Panc1 (cell line): Measurements from ENCODE around the gene COL4A2. TPM values are rescaled to one million over a fixed set of nuclear protein-coding genes. Genes with fewer than 3 reads are reported as not detected.

Experiments
- ATAC-seq: fragments of 200-7000 bp; cut with Tn5 transposase; 2 replicates; pipeline ENCODE4 v1.9.1; 2020; ENCODE audit warnings: mild to moderate bottlenecking, moderate library complexity
- BruUV-seq: library from RNA; stranded (reverse); fragments of 400-500 nt; replicated peaks from 2 replicates; lab custom pipeline; 2021; lab: Mats Ljungman, UMichigan
- CTCF ChIA-PET: fragments of 300-600 bp; sonication (Branson Sonifier 250); formaldehyde crosslinking; loops from one replicate; lab custom pipeline; 2022; ENCODE audit warnings: antibody characterized with exemption; lab: Charles Lee
- POLR2A ChIA-PET: fragments of 300-600 bp; sonication (Branson Sonifier 250); formaldehyde crosslinking; loops from one replicate; lab custom pipeline; 2022; ENCODE audit warnings: antibody characterized with exemption; lab: Charles Lee
- DNase-seq: peaks from one replicate; pipeline ENCODE4 v3.0.0-alpha.2; 2010; ENCODE audit warnings: low read depth, low spot score
- H3K27ac ChIP-seq: 2 replicates; pipeline ENCODE4 v1.5.1; 2011; ENCODE audit warnings: mild to moderate bottlenecking, low read length, inconsistent platforms
- H3K27me3 ChIP-seq: fragments of 200-500 bp; sonication (Bioruptor generic); 2 replicates; pipeline ENCODE4 v1.6.0; 2014; ENCODE audit warnings: low read length, inconsistent platforms; ENCODE audit not compliant: control insufficient read depth, insufficient read depth
- H3K36me3 ChIP-seq: fragments of 200-500 bp; sonication (Bioruptor generic); 2 replicates; pipeline ENCODE4 v1.5.1; 2014; ENCODE audit warnings: inconsistent platforms, mild to moderate bottlenecking, low read length, moderate library complexity; ENCODE audit not compliant: control insufficient read depth, insufficient read depth
- H3K4me1 ChIP-seq: 2 replicates; pipeline ENCODE4 v1.5.1; 2011; ENCODE audit warnings: inconsistent platforms, mild to moderate bottlenecking, low read length, moderate library complexity; ENCODE audit not compliant: control insufficient read depth, insufficient read depth
- H3K4me3 ChIP-seq, 2 experiments: 2 replicates each; pipeline ENCODE4 v1.5.1; 2011 to 2012; ENCODE audit warnings: low read depth in 2 of 2, low read length in 2 of 2, mild to moderate bottlenecking in 2 of 2, inconsistent platforms in 1 of 2, moderate library complexity in 1 of 2
- H3K9me3 ChIP-seq: fragments of 200-500 bp; sonication (Bioruptor generic); 2 replicates; pipeline ENCODE4 v1.5.1; 2014; ENCODE audit warnings: low read depth, mild to moderate bottlenecking, inconsistent platforms, low read length, moderate library complexity; ENCODE audit not compliant: control insufficient read depth, insufficient read depth
- CTCF ChIP-seq: fragments of 450-650 bp; IDR thresholded peaks from 2 replicates; pipeline ENCODE4 v1.5.1; 2017; ENCODE audit warnings: mild to moderate bottlenecking
- POLR2AphosphoS5 ChIP-seq: IDR thresholded peaks from 2 replicates; pipeline ENCODE4 v1.6.1; 2012; ENCODE audit warnings: mild to moderate bottlenecking, low read depth, low read length, moderate library complexity
- REST ChIP-seq, 2 experiments: IDR thresholded peaks; 2 replicates each; pipeline ENCODE4 v1.6.1; 2011 to 2012; ENCODE audit warnings: low read depth in 2 of 2, control low read depth in 1 of 2, low read length in 1 of 2, mild to moderate bottlenecking in 1 of 2, moderate library complexity in 1 of 2; ENCODE audit not compliant: insufficient read depth in 1 of 2
- SIN3A ChIP-seq: IDR thresholded peaks from 2 replicates; pipeline ENCODE4 v1.6.1; 2012; ENCODE audit warnings: low read depth, mild to moderate bottlenecking, low read length, moderate library complexity, borderline replicate concordance; ENCODE audit not compliant: insufficient read depth
- TCF7L2 ChIP-seq: IDR thresholded peaks from 2 replicates; pipeline ENCODE4 v1.6.1; 2011; ENCODE audit warnings: mild to moderate bottlenecking, low read depth, low read length, inconsistent platforms
- in situ Hi-C: cut with HindIII; loops from 2 replicates; pipeline ENCODE4 v1.10.0; 2016; ENCODE audit warnings: low sequenced_read_pairs, low pct_unique_long_range_greater_than_20kb
- intact Hi-C: fragments of 100-400 bp; cut with micrococcal nuclease; formaldehyde crosslinking; loops from one replicate; pipeline ENCODE4 v1.10.0; 2022; ENCODE audit not compliant: unreplicated experiment
- total RNA-seq: library from RNA; stranded (reverse); gene quantifications from one replicate; pipeline ENCODE4 v1.2.1, GENCODE V29; 2021; ENCODE audit not compliant: unreplicated experiment

Gene COL4A2
- total RNA-seq, 1 experiment from 2014 or later, result 3.0 TPM

- ChIA-PET CTCF (no interaction called here), POLR2A (no interaction called here)
- H3K27me3 ChIP-seq, result no peaks in the 10 kb centered on the region
- H3K9me3 ChIP-seq, result no peaks in the 10 kb centered on the region
- in situ Hi-C loops, result no loop called here
- ATAC-seq, result no peak
- intact Hi-C loops, result no loop called here
- H3K4me1 ChIP-seq, result no peaks in the 10 kb centered on the region
- TF ChIP-seq SIN3A (no peak), REST (IDR thresholded peaks at IDR 0.05; ENCODE audit: insufficient read depth in 1 of 2, low read depth in 2 of 2, low read length in 1 of 2) (no peak), POLR2AphosphoS5 (no peak), CTCF (no peak), TCF7L2 (no peak)
- no peak for DNase-seq
- H3K27ac ChIP-seq, result no peak overlapping the region
- no TSS peak for BruUV-seq
- no peaks in the 10 kb centered on the region for H3K36me3 ChIP-seq
- no peak overlapping the region for H3K4me3 ChIP-seq
Measured at GRCh38 chr13:110358381-110358780, 51.3 kb downstream of the COL4A2 start.

GRCh38 chr13:110359840-110360301 is 52.8 kb downstream of the COL4A2 start:
- CTCF ChIA-PET, result no interaction called here
- no peaks in the 10 kb centered on the region for H3K4me1 ChIP-seq
- intact Hi-C loops, result no loop called here
- H3K36me3 ChIP-seq, result no peaks in the 10 kb centered on the region
- no peaks in the 10 kb centered on the region for H3K27me3 ChIP-seq
- H3K4me3 ChIP-seq, result no peak overlapping the region
- no TSS peak for BruUV-seq
- H3K27ac ChIP-seq, result no peak overlapping the region
- ATAC-seq, result no peak
- no peaks in the 10 kb centered on the region for H3K9me3 ChIP-seq
- no peak for TF ChIP-seq TCF7L2
- no peak for TF ChIP-seq SIN3A
- TF ChIP-seq REST (IDR thresholded peaks at IDR 0.05; ENCODE audit: insufficient read depth in 1 of 2, low read depth in 2 of 2, low read length in 1 of 2), result no peak
- no peak for TF ChIP-seq CTCF
- no peak for TF ChIP-seq POLR2AphosphoS5
- in situ Hi-C loops, result no loop called here
- POLR2A ChIA-PET, result no interaction called here
- DNase-seq, result no peak
